Measurements from ENCODE around the gene JOSD2.

- TF ChIP-seq TAF1 (IDR thresholded peaks at IDR 0.05; ENCODE audit: borderline replicate concordance, insufficient read depth, low read length): no peak
- TF ChIP-seq REST (IDR thresholded peaks at IDR 0.05; ENCODE audit: insufficient read depth in 1 of 2, low read depth in 2 of 2, low read length in 2 of 2): no peak
- no peak for TF ChIP-seq POLR2AphosphoS5 (IDR thresholded peaks at IDR 0.05; ENCODE audit: low read depth, low read length)
Measured at GRCh38 chr19:50480281-50481111, 30.5 kb downstream of the JOSD2 start.
